Immature natural killer cell (primary cell): Measurements from ENCODE around the gene RHBDD3. TPM values are rescaled to one million over a fixed set of nuclear protein-coding genes. Genes with fewer than 3 reads are reported as not detected.
A peak's percentile ranks its signal among the peaks of the same experiment; 100 is the strongest.
"Not testable (repeated sequence)": the region's sequence is repeated elsewhere in the genome, so short reads cannot be mapped to it uniquely, and the experiment has no call there.

Experiments used
- DNase-seq, 3 donors: peaks; one replicate each; pipeline ENCODE4 v3.0.0; 2022; ENCODE audit warnings: mixed read lengths in 1 of 3
- H3K27ac Mint-ChIP-seq, 6 donors: one replicate each; pipeline ENCODE4 v1.8.0; 2020; ENCODE audit warnings: mixed read lengths in 6 of 6, mild to moderate bottlenecking in 5 of 6, inconsistent platforms in 4 of 6, moderate library complexity in 3 of 6
- H3K27me3 Mint-ChIP-seq, 3 donors: one replicate each; pipeline ENCODE4 v1.8.0; 2020 to 2021; ENCODE audit warnings: low read depth in 3 of 3, mild to moderate bottlenecking in 3 of 3, mixed read lengths in 3 of 3, moderate library complexity in 3 of 3, inconsistent platforms in 1 of 3
- H3K36me3 Mint-ChIP-seq, 3 donors: one replicate each; pipeline ENCODE4 v1.8.0; 2020; ENCODE audit warnings: mixed read lengths in 3 of 3, inconsistent platforms in 2 of 3, mild to moderate bottlenecking in 2 of 3
- H3K4me1 Mint-ChIP-seq, 2 donors: one replicate each; pipeline ENCODE4 v1.8.0; 2020; ENCODE audit warnings: inconsistent platforms in 2 of 2, mild to moderate bottlenecking in 2 of 2, mixed read lengths in 2 of 2, moderate library complexity in 1 of 2
- H3K4me3 Mint-ChIP-seq, 5 donors: one replicate each; pipeline ENCODE4 v1.8.0; 2020; ENCODE audit warnings: mild to moderate bottlenecking in 5 of 5, mixed read lengths in 5 of 5, inconsistent platforms in 3 of 5, moderate library complexity in 3 of 5
- H3K9me3 Mint-ChIP-seq, 6 donors: one replicate each; pipeline ENCODE4 v1.8.0; 2020; ENCODE audit warnings: mild to moderate bottlenecking in 6 of 6, mixed read lengths in 6 of 6, inconsistent platforms in 4 of 6, moderate library complexity in 3 of 6
- polyA plus RNA-seq, 3 donors: library from polyadenylated mRNA; unstranded; fragments of 300-500 nt; fragmentation: Illumina TruSeq; gene quantifications; one replicate each; pipeline ENCODE4 v1.2.3, GENCODE V29; 2021

RHBDD3 gene
- polyA plus RNA-seq, 3 donors from 2014 or later: 4.5 to 11.7 (median 5.4) TPM

DNA sequence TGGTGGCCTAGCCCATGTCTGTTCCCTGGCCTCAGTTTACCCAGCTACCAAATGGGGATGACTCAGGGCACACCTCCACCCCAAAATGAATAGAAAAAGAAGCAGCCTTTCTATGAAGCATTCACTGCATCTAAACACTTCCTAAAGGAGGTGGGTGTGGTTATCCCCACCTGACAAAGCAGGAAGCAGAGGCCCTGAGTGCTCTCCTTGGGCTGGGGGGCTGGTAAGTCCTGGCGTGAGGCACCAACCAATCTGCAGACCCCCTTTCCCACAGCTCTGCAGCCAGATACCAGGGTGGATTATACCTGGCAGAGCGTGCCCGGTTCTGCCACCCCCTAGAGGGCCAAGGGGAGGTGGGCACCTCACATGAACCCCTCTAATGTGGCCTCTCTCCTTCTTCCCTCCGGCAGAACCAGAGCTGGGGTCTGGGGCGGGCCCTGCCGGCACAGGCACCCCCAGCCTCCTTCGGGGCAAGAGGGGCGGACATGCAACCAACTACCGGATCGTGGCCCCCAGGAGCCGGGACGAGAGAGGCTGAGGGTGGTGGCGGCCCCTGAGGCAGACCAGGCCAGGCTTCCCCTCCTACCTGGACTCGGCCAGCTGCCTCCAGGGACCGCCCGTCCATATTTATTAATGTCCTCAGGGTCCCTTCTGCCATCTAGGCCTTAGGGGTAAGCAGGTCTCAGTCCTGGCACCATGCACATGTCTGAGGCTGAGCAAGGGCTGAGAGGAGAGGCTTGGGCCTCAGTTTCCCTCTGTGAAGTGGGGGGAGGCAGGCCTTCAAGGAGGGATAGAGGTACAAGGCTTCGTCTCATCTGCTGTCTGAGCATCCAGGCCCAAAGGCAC is 9.2 kb downstream of the RHBDD3 start:
- no peak for DNase-seq
- Mint-ChIP-seq H3K36me3 (no peaks in the 10 kb centered on the region), H3K27me3 (no peaks in the 10 kb centered on the region), H3K9me3 (no peaks in the 10 kb centered on the region), H3K4me1 (no peaks in the 10 kb centered on the region), H3K4me3 (no peak overlapping the region), H3K27ac (no peak overlapping the region)

DNA sequence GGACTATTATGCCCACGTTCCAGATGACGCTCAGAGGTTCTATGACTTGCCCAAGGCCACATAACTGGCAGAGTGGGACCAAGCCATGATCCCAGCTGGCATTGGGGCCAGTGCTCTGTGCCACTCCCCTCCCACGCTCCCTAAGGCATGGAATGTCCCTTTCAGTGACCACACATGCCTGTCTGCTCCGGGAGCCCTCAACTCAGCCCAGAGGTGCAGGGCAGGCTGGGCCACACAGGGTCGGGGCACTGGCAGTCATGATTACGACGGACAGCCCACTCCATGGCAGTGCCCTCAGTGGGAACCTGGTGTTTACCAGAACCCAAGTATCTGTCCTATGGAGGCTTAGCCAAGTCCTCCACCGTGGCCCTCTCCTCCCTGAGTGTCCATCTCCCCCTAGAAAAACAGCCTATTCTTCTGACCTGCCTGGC is 10.0 kb downstream of the RHBDD3 start:
- H3K4me1 Mint-ChIP-seq: no peaks in the 10 kb centered on the region

DNA sequence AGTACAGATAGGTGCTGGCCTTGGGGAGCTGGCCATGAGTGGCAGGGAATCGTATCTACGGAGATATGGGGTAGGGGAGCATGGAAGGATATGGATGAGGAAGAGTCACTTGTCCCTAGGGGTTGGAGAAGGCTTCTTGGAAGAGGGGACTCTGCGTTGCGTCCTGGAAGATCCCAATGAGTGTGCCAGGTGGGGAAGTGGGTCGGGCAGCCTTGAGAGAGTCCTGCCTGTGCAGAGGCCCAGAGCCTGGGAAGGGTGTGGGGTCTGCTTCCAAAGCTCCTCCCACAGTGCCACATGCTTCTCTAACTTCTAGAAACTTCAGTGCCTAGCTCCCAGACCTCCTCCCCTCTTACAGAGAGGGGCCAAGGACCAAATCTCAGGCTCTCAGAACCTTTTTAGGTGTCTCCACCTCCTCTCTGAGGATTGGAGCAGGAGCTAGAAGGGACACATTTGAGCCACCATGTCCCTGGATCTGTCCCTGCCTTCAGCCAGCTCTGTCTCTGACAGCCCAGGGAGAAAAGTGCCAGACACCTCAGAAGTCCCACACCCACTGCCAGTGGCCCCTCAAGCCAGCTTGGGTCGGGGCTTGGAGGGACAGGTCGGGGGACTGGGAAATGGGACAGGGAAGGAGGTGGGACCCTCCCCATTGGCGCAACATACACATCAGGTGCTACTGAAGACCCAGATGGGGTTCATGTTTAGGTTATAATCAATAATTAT is 11.0 kb downstream of the RHBDD3 start:
- H3K27me3 Mint-ChIP-seq: peaks cover 0 to 2% (median 2%) of the 10 kb centered on the region in 3 donors
- H3K4me1 Mint-ChIP-seq: no peaks in the 10 kb centered on the region
- no peak for DNase-seq
- no peaks in the 10 kb centered on the region for H3K36me3 Mint-ChIP-seq
- no peak overlapping the region for H3K27ac Mint-ChIP-seq
- H3K9me3 Mint-ChIP-seq: no peaks in the 10 kb centered on the region
- H3K4me3 Mint-ChIP-seq: no peak overlapping the region

More for the DNA sequence above, 10.0 kb downstream of the RHBDD3 start:
- Mint-ChIP-seq H3K27me3 (peaks cover 0 to 2% (median 0%) of the 10 kb centered on the region in 3 donors), H3K9me3 (no peaks in the 10 kb centered on the region), H3K4me3 (no peak overlapping the region), H3K27ac (no peak overlapping the region), H3K36me3 (no peaks in the 10 kb centered on the region)
- DNase-seq: no peak

DNA sequence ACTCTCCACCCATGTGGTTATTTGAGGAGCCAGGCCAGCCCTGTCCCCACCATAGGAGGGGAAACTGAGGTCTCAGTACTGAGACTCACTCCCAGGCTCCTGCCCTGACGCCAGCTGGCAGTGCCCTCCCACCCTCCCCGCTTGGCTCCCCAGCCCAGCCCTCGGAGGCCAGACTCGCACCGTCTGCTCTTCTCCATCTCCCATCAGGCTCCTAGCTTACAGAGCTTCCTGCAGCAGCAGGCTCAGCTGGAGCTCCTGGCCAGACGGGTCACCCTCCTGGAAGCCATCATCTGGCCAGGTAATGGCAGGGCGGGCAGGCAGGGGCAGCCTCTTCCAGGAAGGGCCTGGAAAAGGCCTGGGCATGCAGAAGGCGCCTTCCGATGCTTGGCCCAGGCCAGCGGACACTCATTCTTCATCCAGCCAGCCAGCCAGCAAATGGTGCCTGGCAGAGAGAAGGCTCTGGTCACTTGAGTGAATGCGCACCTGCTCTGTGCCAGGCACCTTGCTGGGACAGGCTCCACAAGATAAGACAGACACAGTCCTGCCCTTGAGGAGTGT is 12.6 kb downstream of the RHBDD3 start:
- Mint-ChIP-seq H3K36me3 (no peaks in the 10 kb centered on the region), H3K9me3 (no peaks in the 10 kb centered on the region), H3K27me3 (peaks cover 0 to 2% (median 2%) of the 10 kb centered on the region in 3 donors), H3K4me3 (no peak overlapping the region), H3K27ac (no peak overlapping the region), H3K4me1 (no peaks in the 10 kb centered on the region)
- no peak for DNase-seq

DNA sequence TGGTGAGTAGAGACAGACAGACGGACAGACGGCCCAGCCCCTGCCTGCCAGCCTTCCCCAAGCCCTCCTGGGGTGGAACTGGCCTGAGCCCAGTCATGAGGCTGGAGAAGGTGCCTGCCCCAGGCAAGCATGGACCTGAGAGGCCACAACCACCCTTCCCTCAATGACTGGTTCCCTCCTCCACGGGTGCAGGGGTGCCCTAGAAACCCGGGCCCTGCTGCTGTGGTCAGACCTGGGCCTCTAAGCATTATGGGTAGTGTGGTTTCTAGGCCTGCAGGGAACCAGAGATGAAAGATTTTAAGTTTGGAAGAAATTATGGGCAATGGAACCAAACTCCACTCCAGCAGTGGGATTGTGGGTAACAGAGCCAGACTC is 13.5 kb downstream of the RHBDD3 start:
- no peaks in the 10 kb centered on the region for H3K4me1 Mint-ChIP-seq
- no peaks in the 10 kb centered on the region for H3K36me3 Mint-ChIP-seq
- no peak overlapping the region for H3K4me3 Mint-ChIP-seq
- no peak for DNase-seq
- H3K27ac Mint-ChIP-seq: no peak overlapping the region
- peaks cover 0 to 2% (median 2%) of the 10 kb centered on the region in 3 donors for H3K27me3 Mint-ChIP-seq
- H3K9me3 Mint-ChIP-seq: no peaks in the 10 kb centered on the region

DNA sequence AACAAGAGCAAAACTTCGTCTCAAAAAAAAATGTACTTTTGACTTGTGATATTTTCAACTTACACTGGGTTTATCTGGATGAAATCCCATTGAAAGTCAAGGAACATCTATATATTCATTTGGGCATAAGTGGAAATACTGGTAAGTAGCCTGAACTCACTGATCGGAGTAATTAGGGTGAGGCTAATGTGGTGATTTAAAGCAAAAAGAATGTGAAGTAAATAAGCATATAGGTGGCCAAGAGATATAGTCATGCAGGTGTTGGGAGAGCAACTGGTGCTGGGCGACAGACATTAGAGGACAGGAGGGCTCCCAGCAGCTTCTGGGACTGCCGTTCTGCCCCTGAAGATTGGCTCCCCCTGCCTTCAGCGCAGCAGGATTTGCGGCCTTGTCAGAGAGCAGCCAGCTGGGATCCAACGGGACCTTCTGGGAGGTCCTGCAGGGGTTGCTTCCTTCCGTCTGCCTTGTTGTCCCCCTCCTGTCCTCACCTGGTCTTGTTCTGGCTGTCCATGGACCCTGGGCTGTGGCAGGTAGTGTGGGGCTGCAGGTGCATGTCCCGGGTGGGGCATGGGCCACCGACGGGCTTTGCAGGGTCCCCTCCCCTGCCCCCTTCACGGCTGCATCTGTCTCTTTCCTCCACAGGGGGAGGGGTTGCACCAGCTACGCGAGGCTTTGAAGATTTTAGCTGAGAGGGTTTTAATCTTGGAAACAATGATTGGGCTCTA is 14.1 kb downstream of the RHBDD3 start:
- DNase-seq: no peak
- H3K27ac Mint-ChIP-seq: no peak overlapping the region
- no peak overlapping the region for H3K4me3 Mint-ChIP-seq
- H3K27me3 Mint-ChIP-seq: peaks cover 0 to 2% (median 2%) of the 10 kb centered on the region in 3 donors
- H3K9me3 Mint-ChIP-seq: no peaks in the 10 kb centered on the region
- H3K4me1 Mint-ChIP-seq: no peaks in the 10 kb centered on the region
- H3K36me3 Mint-ChIP-seq: no peaks in the 10 kb centered on the region

DNA sequence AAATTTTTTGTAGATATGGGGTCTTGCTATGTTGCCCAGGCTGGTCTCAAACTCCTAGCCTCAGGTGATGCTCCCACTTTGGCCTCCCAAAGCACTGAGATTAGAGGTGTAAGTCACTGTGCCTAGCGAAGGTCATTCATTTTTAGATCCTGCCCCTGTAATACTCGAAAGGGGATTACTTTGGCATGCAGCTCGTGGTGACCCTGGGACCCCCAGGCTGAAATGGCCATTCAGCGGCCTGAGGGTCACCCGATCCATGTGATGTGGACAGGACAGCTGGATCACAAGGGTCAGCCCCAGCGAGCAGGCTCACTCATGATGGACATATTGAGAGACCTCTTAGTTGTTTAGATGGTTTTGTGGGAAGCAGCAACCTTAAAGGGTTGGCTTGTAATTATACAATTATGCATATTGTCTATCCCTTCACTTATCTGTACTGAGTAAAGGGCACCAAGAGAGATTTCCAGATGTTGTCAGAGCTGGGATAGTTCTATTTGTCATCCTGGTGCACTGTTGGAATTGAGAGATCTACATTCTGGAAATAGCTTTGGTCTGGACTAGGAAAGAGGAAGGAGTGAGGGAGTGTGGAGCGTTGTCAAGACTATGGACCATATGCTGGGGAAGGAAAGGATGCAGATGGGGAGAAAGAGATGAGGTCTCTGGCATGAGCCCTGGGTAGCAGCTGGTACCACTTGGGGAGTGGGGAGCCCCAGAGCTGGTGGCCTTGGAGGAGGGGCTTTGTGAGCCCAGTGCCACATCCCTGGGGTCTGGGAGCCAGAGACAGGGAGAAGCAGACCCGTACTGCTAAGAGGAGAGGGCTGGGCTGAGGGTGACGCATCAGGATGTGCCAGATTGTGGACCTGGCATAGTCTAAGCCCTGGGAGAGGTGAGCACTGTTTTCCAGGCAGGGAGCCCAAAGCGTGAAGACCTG is 15.5 kb downstream of the RHBDD3 start:
- H3K4me1 Mint-ChIP-seq: no peaks in the 10 kb centered on the region
- H3K9me3 Mint-ChIP-seq: no peaks in the 10 kb centered on the region
- no peaks in the 10 kb centered on the region for H3K36me3 Mint-ChIP-seq
- no peak for DNase-seq
- H3K4me3 Mint-ChIP-seq: no peak overlapping the region
- no peak overlapping the region for H3K27ac Mint-ChIP-seq
- H3K27me3 Mint-ChIP-seq: peaks cover 0 to 2% (median 2%) of the 10 kb centered on the region in 3 donors

DNA sequence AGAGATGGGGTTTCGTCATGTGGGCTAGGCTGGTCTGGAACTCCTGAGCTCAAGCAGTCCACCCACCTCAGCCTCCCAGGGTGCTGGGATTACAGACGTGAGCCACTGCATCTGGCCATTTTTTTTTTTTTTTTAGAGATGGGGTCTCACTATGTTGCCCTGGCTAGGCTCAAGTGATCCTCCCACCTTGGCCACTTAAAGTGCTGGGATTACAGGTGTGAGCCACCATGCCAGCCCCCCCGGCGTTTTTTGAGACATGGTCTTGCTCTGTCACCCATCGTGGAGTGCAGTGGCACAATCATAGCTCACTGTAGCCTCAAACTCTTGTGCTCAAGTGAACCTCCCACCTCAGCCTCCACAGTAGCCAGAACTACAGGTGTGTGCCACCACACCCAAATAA is 16.5 kb downstream of the RHBDD3 start:
- Mint-ChIP-seq H3K4me1 (no peaks in the 10 kb centered on the region), H3K27me3 (peaks cover 0 to 2% (median 2%) of the 10 kb centered on the region in 3 donors), H3K9me3 (no peaks in the 10 kb centered on the region), H3K4me3 (no peak overlapping the region), H3K36me3 (no peaks in the 10 kb centered on the region), H3K27ac (no peak overlapping the region)
- no peak for DNase-seq

DNA sequence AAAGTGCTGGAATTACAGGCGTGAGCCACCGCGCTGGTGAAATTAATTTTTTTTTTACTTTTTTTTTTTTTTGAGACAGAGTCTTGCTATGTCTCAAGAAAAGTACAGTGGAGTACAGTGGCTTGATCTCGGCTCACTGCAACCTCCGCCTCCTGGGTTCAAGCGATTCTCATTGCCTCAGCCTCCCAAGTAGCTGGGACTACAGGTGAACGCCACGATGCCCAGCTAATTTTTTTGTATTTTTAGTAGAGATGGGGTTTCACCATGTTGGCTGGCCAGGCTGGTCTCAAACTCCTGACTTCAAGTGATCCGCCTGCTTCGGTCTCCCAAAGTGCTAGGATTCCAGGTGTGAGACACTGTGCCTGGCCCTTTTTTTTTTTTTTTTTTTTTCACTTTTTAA is 19.9 kb downstream of the RHBDD3 start:
- not testable (repeated sequence) for H3K27ac Mint-ChIP-seq, H3K4me3 Mint-ChIP-seq, H3K36me3 Mint-ChIP-seq

DNA sequence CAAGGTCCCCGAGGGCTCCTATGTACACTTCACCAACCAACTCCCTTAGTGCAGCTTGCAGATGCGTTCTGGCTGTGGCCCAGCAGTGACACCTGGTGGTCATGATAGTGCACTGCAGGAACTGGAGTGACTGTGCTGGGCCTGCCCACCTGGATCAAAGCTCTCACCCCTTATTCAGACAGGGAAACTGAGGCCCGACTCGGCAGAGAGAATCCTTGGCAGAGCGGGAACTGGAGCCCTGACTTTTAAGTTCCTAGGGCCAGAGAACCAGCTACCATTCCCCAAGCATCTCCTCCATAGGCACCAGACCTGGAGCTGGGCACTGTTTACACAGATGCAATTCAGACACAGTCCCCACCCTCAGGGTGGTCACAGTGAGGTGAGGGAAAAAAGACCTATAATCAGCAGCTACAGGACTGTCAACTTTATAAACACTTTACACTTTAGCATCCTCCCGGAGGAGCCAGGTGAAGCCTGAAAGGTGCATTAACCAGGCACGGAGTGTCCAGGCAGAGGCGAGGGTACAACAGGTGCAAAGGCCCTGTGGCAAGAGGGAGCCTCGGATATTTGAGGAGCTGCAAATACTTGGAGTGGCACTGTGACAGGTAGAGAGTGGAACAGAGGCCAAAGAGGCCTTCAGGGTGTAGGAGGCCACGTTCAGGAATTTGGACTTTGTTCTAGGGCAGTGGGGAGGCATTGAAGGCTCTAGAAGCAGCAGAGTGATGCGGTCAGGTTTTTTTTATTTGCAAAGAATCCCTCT is 22.0 kb downstream of the RHBDD3 start:
- Mint-ChIP-seq H3K27ac (peak overlapping the region in 1 of 6 donors; percentile 42), H3K4me1 (peaks cover 0 to 2% of the 10 kb centered on the region in 2 donors), H3K4me3 (no peak overlapping the region), H3K36me3 (peaks cover 0 to 14% (median 0%) of the 10 kb centered on the region in 3 donors), H3K27me3 (peaks cover 2 to 8% (median 4%) of the 10 kb centered on the region in 3 donors), H3K9me3 (peaks cover 0 to 2% (median 0%) of the 10 kb centered on the region in 6 donors)
- peak; percentile 51 to 62 (median 56) for DNase-seq

More for the DNA sequence above, 19.9 kb downstream of the RHBDD3 start:
- not testable (repeated sequence) for DNase-seq, H3K27me3 Mint-ChIP-seq, H3K9me3 Mint-ChIP-seq, H3K4me1 Mint-ChIP-seq

DNA sequence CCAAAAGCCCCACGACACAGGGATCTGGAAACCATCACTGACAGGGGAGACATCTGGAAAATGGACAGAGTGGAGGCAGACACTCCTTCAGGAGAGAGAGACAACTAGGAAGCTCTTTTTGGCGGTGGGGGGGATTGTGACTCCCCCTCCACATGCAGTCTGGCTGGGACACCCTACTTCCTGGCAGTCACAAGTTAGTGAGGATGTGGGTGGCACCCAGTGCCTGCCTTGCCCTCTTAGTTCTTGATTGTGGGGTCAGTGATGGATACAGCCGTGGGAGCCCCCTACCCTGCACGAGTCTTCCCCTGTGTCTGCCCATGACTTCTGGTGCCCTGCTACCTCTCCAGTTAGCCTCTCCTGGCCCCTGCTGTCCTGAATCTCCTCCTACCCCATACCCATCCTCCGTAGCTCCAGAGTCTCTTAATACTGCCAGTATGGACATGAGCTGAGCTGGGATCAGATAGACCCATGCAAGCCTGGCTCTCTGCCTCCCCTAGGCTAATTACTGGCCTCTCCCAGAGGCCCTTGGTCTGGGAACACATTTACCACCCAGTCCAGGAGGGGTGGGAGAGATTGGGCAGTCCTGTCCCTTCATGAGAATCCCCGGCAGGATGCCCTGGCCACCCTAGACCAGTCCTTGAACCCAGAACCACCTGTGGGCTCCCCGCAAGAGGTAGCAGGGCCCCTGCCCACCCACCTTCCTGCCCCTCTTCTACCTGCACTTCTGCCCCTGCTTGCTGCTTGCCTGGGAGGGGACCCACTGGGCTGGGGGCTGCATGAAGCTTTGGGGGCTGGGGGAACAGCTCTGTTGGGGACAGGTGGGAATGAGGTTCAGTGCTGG is 22.8 kb downstream of the RHBDD3 start:
- H3K4me3 Mint-ChIP-seq: no peak overlapping the region
- DNase-seq: no peak
- H3K27me3 Mint-ChIP-seq: peaks cover 2 to 8% (median 4%) of the 10 kb centered on the region in 3 donors
- peaks cover 0 to 14% (median 0%) of the 10 kb centered on the region in 3 donors for H3K36me3 Mint-ChIP-seq
- H3K4me1 Mint-ChIP-seq: peaks cover 0 to 2% of the 10 kb centered on the region in 2 donors
- peaks cover 0 to 2% (median 0%) of the 10 kb centered on the region in 6 donors for H3K9me3 Mint-ChIP-seq
- H3K27ac Mint-ChIP-seq: peak overlapping the region in 1 of 6 donors; percentile 42
